ENCODE results near the gene BCAM.

GRCh38 chr19:44845286-44845611 is 36.3 kb downstream of the BCAM start:
- TF ChIP-seq REST (IDR thresholded peaks at IDR 0.05; ENCODE audit: low read depth) (no peak), TAF1 (IDR thresholded peaks at IDR 0.05; ENCODE audit: low read depth) (no peak), CEBPB (IDR thresholded peaks at IDR 0.05) (no peak), YY1 (IDR thresholded peaks at IDR 0.05; ENCODE audit: low read depth) (no peak), NFIC (IDR thresholded peaks at IDR 0.05) (no peak), MAX (IDR thresholded peaks at IDR 0.05) (no peak), ZBTB7A (IDR thresholded peaks at IDR 0.05; ENCODE audit: low read depth) (no peak), EP300 (IDR thresholded peaks at IDR 0.05; ENCODE audit: borderline replicate concordance) (no peak)

Measured in Ishikawa (cell line).